Measurements from ENCODE around the gene CNIH2. TPM values are rescaled to one million over a fixed set of nuclear protein-coding genes. Genes with fewer than 3 reads are reported as not detected.
"Not testable (repeated sequence)": the region's sequence is repeated elsewhere in the genome, so short reads cannot be mapped to it uniquely, and the experiment has no call there.

CNIH2 gene
- total RNA-seq, 4 donors from 2014 or later = not detected

DNA sequence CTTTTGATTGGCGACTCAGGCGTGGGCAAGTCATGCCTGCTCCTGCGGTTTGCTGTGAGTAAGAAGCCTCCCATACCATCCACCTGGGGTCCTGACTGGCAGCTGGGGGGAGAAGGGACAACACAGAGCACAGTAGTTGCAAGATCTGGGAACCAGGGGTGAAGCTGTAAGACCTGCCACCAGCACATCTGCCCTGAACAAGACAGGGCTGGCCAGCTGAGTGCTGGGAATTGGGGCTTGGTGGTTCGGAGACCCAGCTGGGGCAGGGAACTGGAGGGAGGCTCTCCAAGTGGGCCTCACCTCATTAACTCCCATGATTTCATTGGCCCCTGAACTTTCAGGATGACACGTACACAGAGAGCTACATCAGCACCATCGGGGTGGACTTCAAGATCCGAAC is 6.2 kb upstream of the CNIH2 start:
- H3K4me3 ChIP-seq = no peak overlapping the region
- no peaks in the 10 kb centered on the region for H3K27me3 ChIP-seq
- H3K27ac ChIP-seq = no peak overlapping the region
- no peak for TF ChIP-seq POLR2A (IDR thresholded peaks at IDR 0.05)
- TF ChIP-seq CTCF (IDR thresholded peaks at IDR 0.05 in 4 of 5, conservative IDR thresholded peaks at IDR 0.05 in 1 of 5) = no peak
- ATAC-seq = no peak
- intact Hi-C loops (cut with DNase I; ENCODE audit: low total_unique reads) (no loop called here), in situ Hi-C loops (cut with MboI; ENCODE audit: low sequenced_read_pairs in 4 of 4) (no loop called here)
- no peak for DNase-seq
- H3K4me1 ChIP-seq = peaks cover 18 to 22% of the 10 kb centered on the region in 2 donors
- peaks cover 0 to 49% of the 10 kb centered on the region in 2 donors for H3K36me3 ChIP-seq
- H3K9me3 ChIP-seq = no peaks in the 10 kb centered on the region

DNA sequence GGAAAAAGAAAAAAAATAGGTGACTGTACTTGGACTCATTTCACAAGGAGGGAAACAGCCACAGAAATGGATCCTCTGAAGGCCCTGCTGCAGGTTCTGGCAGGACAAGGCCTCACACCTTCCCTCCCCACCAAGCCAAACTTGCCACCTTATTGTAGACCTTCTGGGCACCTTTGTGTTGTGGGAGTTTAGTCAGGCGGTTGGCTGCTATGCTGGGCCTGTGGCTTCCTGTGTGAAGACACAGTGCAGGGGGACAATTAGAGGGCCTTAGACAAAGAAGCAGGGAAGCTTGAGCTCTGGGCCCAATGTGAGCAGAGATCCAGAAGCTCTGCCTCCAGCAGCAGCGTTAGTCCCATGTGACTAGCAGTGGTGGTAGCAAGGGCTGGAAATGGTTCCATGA is 5.4 kb upstream of the CNIH2 start:
- H3K4me1 ChIP-seq = peaks cover 17% of the 10 kb centered on the region in 2 donors
- no peak for ATAC-seq
- H3K36me3 ChIP-seq = peaks cover 0 to 49% of the 10 kb centered on the region in 2 donors
- no peak for TF ChIP-seq CTCF (IDR thresholded peaks at IDR 0.05 in 4 of 5, conservative IDR thresholded peaks at IDR 0.05 in 1 of 5)
- no peak for TF ChIP-seq POLR2A (IDR thresholded peaks at IDR 0.05)
- H3K27ac ChIP-seq = no peak overlapping the region
- H3K4me3 ChIP-seq = no peak overlapping the region
- H3K27me3 ChIP-seq = no peaks in the 10 kb centered on the region
- no peaks in the 10 kb centered on the region for H3K9me3 ChIP-seq
- in situ Hi-C loops (cut with MboI; ENCODE audit: low sequenced_read_pairs in 4 of 4) (no loop called here), intact Hi-C loops (cut with DNase I; ENCODE audit: low total_unique reads) (no loop called here)
- no peak for DNase-seq

- H3K27me3 ChIP-seq = no peaks in the 10 kb centered on the region
- DNase-seq (no peak), ATAC-seq (no peak)
- intact Hi-C loops (cut with DNase I; ENCODE audit: low total_unique reads) (no loop called here), in situ Hi-C loops (cut with MboI; ENCODE audit: low sequenced_read_pairs in 4 of 4) (no loop called here)
- peaks cover 17 to 18% of the 10 kb centered on the region in 2 donors for H3K4me1 ChIP-seq
- TF ChIP-seq CTCF (IDR thresholded peaks at IDR 0.05 in 4 of 5, conservative IDR thresholded peaks at IDR 0.05 in 1 of 5) (no peak), POLR2A (IDR thresholded peaks at IDR 0.05) (no peak)
- no peaks in the 10 kb centered on the region for H3K9me3 ChIP-seq
- H3K4me3 ChIP-seq = no peak overlapping the region
- H3K36me3 ChIP-seq = peaks cover 0 to 49% of the 10 kb centered on the region in 2 donors
- no peak overlapping the region for H3K27ac ChIP-seq
Observed at GRCh38 chr11:66274219-66274618, 3.8 kb upstream of the CNIH2 start.

GRCh38 chr11:66275396-66275795 is 2.6 kb upstream of the CNIH2 start:
- no peak for ATAC-seq
- TF ChIP-seq POLR2A (IDR thresholded peaks at IDR 0.05) = no peak
- TF ChIP-seq CTCF (IDR thresholded peaks at IDR 0.05 in 4 of 5, conservative IDR thresholded peaks at IDR 0.05 in 1 of 5) = no peak
- H3K4me3 ChIP-seq = no peak overlapping the region
- H3K9me3 ChIP-seq = no peaks in the 10 kb centered on the region
- intact Hi-C loops (cut with DNase I; ENCODE audit: low total_unique reads) = no loop called here
- peaks cover 0 to 49% of the 10 kb centered on the region in 2 donors for H3K36me3 ChIP-seq
- no peak overlapping the region for H3K27ac ChIP-seq
- H3K4me1 ChIP-seq = peaks cover 6 to 7% of the 10 kb centered on the region in 2 donors
- in situ Hi-C loops (cut with MboI; ENCODE audit: low sequenced_read_pairs in 4 of 4) = no loop called here
- DNase-seq = no peak
- no peaks in the 10 kb centered on the region for H3K27me3 ChIP-seq

DNA sequence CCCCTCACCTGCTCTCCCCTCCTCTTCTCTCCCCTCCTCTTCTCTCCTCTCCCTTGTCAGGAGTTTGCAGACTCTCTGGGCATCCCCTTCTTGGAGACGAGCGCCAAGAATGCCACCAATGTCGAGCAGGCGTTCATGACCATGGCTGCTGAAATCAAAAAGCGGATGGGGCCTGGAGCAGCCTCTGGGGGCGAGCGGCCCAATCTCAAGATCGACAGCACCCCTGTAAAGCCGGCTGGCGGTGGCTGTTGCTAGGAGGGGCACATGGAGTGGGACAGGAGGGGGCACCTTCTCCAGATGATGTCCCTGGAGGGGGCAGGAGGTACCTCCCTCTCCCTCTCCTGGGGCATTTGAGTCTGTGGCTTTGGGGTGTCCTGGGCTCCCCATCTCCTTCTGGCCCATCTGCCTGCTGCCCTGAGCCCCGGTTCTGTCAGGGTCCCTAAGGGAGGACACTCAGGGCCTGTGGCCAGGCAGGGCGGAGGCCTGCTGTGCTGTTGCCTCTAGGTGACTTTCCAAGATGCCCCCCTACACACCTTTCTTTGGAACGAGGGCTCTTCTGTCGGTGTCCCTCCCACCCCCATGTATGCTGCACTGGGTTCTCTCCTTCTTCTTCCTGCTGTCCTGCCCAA is 1.9 kb upstream of the CNIH2 start:
- ATAC-seq (no peak), DNase-seq (no peak)
- intact Hi-C loops (cut with DNase I; ENCODE audit: low total_unique reads) = no loop called here
- H3K27ac ChIP-seq = no peak overlapping the region
- in situ Hi-C loops (cut with MboI; ENCODE audit: low sequenced_read_pairs in 4 of 4) = no loop called here
- no peak overlapping the region for H3K4me3 ChIP-seq
- peaks cover 0 to 49% of the 10 kb centered on the region in 2 donors for H3K36me3 ChIP-seq
- no peaks in the 10 kb centered on the region for H3K27me3 ChIP-seq
- peaks cover 0 to 4% of the 10 kb centered on the region in 2 donors for H3K4me1 ChIP-seq
- no peaks in the 10 kb centered on the region for H3K9me3 ChIP-seq
- no peak for TF ChIP-seq CTCF (IDR thresholded peaks at IDR 0.05 in 4 of 5, conservative IDR thresholded peaks at IDR 0.05 in 1 of 5)
- no peak for TF ChIP-seq POLR2A (IDR thresholded peaks at IDR 0.05)

- in situ Hi-C loops (cut with MboI; ENCODE audit: low sequenced_read_pairs in 4 of 4); H3K27me3 ChIP-seq; H3K4me3 ChIP-seq; DNase-seq; H3K9me3 ChIP-seq; ATAC-seq; intact Hi-C loops (cut with DNase I; ENCODE audit: low total_unique reads); H3K27ac ChIP-seq; H3K4me1 ChIP-seq: not testable (repeated sequence)
- H3K36me3 ChIP-seq = peaks cover 0 to 46% of the 10 kb centered on the region in 2 donors
Observed at GRCh38 chr11:66276619-66277018, 1.4 kb upstream of the CNIH2 start.

DNA sequence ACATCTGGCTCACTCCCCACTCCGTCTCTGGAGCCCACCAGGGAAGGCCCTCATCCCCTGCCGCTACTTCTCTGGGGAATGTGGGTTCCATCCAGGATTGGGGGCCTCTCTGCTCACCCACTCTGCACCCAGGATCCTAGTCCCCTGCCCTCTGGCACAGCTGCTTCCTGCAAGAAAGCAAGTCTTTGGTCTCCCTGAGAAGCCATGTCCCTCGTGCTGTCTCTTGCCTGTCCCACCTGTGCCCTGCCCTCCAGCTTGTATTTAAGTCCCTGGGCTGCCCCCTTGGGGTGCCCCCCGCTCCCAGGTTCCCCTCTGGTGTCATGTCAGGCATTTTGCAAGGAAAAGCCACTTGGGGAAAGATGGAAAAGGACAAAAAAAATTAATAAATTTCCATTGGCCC is 911 bp upstream of the CNIH2 start:
- intact Hi-C loops (cut with DNase I; ENCODE audit: low total_unique reads); H3K4me3 ChIP-seq; ATAC-seq; H3K27ac ChIP-seq; H3K4me1 ChIP-seq; in situ Hi-C loops (cut with MboI; ENCODE audit: low sequenced_read_pairs in 4 of 4); H3K27me3 ChIP-seq; DNase-seq; H3K9me3 ChIP-seq: not testable (repeated sequence)
- H3K36me3 ChIP-seq = peaks cover 0 to 42% of the 10 kb centered on the region in 2 donors

Measured in gastrocnemius medialis (tissue), 4 donors.